Common myeloid progenitor, CD34-positive (primary cell): ENCODE results near the gene TANGO2.
A peak's percentile ranks its signal among the peaks of the same experiment; 100 is the strongest.

Source experiments
- CTCF ChIA-PET: fragments of 350-600 bp; sonication (Branson Sonifier 250); formaldehyde crosslinking; loops from one replicate; lab custom pipeline; 2021; ENCODE audit warnings: antibody characterized with exemption; lab: Charles Lee
- POLR2A ChIA-PET: fragments of 350-600 bp; sonication (Branson Sonifier 250); formaldehyde crosslinking; loops from one replicate; lab custom pipeline; 2021; ENCODE audit warnings: antibody characterized with exemption; lab: Charles Lee
- DNase-seq, 3 donors: peaks; one replicate each; pipeline versions ENCODE4 v3.0.0 to v3.0.0-alpha.2; 2013
- H3K27ac ChIP-seq, 2 experiments: 1 replicate in 1 of 2; 2 replicates in 1 of 2; pipeline ENCODE4 v1.7.0; 2013; ENCODE audit warnings: inconsistent platforms in 2 of 2, low read length in 2 of 2, mild to moderate bottlenecking in 2 of 2, low read depth in 1 of 2, moderate library complexity in 1 of 2; ENCODE audit not compliant: severe bottlenecking in 2 of 2, insufficient read depth in 1 of 2, poor library complexity in 1 of 2
- H3K27me3 ChIP-seq, 5 experiments: replicated peaks in 2 of 5; 1 replicate in 3 of 5; 2 replicates in 2 of 5; pipeline versions ENCODE4 v1.6.1 to v1.7.0; 2013; ENCODE audit warnings: low read length in 4 of 5, mild to moderate bottlenecking in 2 of 5, moderate library complexity in 2 of 5, inconsistent platforms in 1 of 5; ENCODE audit not compliant: insufficient read depth in 5 of 5, control insufficient read depth in 4 of 5
- H3K36me3 ChIP-seq, 4 experiments: 1 replicate in 2 of 4; 2 replicates in 2 of 4; pipeline versions ENCODE4 v1.6.1 to v1.7.0; 2013; ENCODE audit warnings: low read length in 3 of 4, control low read depth in 1 of 4, mild to moderate bottlenecking in 1 of 4; ENCODE audit not compliant: control insufficient read depth in 4 of 4, insufficient read depth in 4 of 4
- H3K4me1 ChIP-seq, 4 experiments: 1 replicate in 3 of 4; 2 replicates in 1 of 4; pipeline versions ENCODE4 v1.6.1 to v1.7.1; 2013; ENCODE audit warnings: low read length in 3 of 4, mild to moderate bottlenecking in 3 of 4, control low read depth in 1 of 4, inconsistent platforms in 1 of 4, moderate library complexity in 1 of 4; ENCODE audit not compliant: control insufficient read depth in 4 of 4, insufficient read depth in 4 of 4; ENCODE audit errors: control extremely low read depth in 1 of 4
- H3K4me3 ChIP-seq, 7 experiments: 1 replicate in 4 of 7; 2 replicates in 3 of 7; pipeline versions ENCODE4 v1.5.1 to v1.7.0; 2013; ENCODE audit warnings: mild to moderate bottlenecking in 7 of 7, low read length in 6 of 7, moderate library complexity in 6 of 7, inconsistent platforms in 2 of 7, low read depth in 2 of 7, control low read depth in 1 of 7; ENCODE audit not compliant: insufficient read depth in 4 of 7, control insufficient read depth in 1 of 7; ENCODE audit errors: extremely low read depth in 1 of 7
- H3K9me3 ChIP-seq, 5 experiments: 1 replicate in 4 of 5; 2 replicates in 1 of 5; pipeline versions ENCODE4 v1.6.1 to v1.7.1; 2013; ENCODE audit warnings: low read length in 4 of 5, mild to moderate bottlenecking in 2 of 5, inconsistent platforms in 1 of 5, low read depth in 1 of 5, moderate library complexity in 1 of 5; ENCODE audit not compliant: control insufficient read depth in 4 of 5, insufficient read depth in 2 of 5; ENCODE audit errors: control extremely low read depth in 1 of 5
- whole genome bisulfite sequencing: methylation state at CpG from one replicate; pipeline ENCODE4 v1.1.5; 2013; ENCODE audit not compliant: insufficient coverage; 5-methylcytosine and 5-hydroxymethylcytosine counted together

The TANGO2 gene

GRCh38 chr22:20054034-20054427 lies 33.1 kb downstream of the TANGO2 start:
- peaks cover 0 to 2% (median 0%) of the 10 kb centered on the region in 5 experiments for H3K9me3 ChIP-seq
- H3K36me3 ChIP-seq: peaks cover 5 to 69% (median 43%) of the 10 kb centered on the region in 4 experiments
- no peaks in the 10 kb centered on the region for H3K27me3 ChIP-seq
- WGBS: 91% methylated on average over 12 of the region's 12 CpGs
- H3K4me1 ChIP-seq: no peaks in the 10 kb centered on the region
- no peak for DNase-seq
- no peak overlapping the region for H3K27ac ChIP-seq
- ChIA-PET CTCF (interaction anchor here (0.5 kb wide), 1 partner anchor 236 kb away, joined by 3 read pairs; no protein-coding TSS in a partner anchor), POLR2A (no interaction called here)
- H3K4me3 ChIP-seq: no peak overlapping the region

GRCh38 chr22:20054485-20054884 lies 33.6 kb downstream of the TANGO2 start:
- Histone ChIP-seq H3K4me3 (no peak overlapping the region), H3K27ac (no peak overlapping the region), H3K36me3 (peaks cover 5 to 69% (median 43%) of the 10 kb centered on the region in 4 experiments), H3K27me3 (no peaks in the 10 kb centered on the region), H3K9me3 (no peaks in the 10 kb centered on the region), H3K4me1 (no peaks in the 10 kb centered on the region)
- ChIA-PET CTCF (no interaction called here), POLR2A (no interaction called here)
- 97% methylated on average over 4 of the region's 6 CpGs for WGBS
- no peak for DNase-seq

- Histone ChIP-seq H3K27ac (no peak overlapping the region), H3K4me1 (no peaks in the 10 kb centered on the region), H3K27me3 (no peaks in the 10 kb centered on the region), H3K36me3 (peaks cover 5 to 69% (median 43%) of the 10 kb centered on the region in 4 experiments), H3K4me3 (no peak overlapping the region), H3K9me3 (no peaks in the 10 kb centered on the region)
- POLR2A ChIA-PET: no interaction called here
- CTCF ChIA-PET: no interaction called here
- 100% methylated on average over 2 of the region's 2 CpGs for WGBS
- no peak for DNase-seq
These were observed 34.2 kb downstream of the TANGO2 start for GRCh38 chr22:20055144-20055543.

GRCh38 chr22:20055654-20056053 lies 34.7 kb downstream of the TANGO2 start:
- DNase-seq: no peak
- POLR2A ChIA-PET: no interaction called here
- Histone ChIP-seq H3K27ac (no peak overlapping the region), H3K4me1 (no peaks in the 10 kb centered on the region), H3K4me3 (no peak overlapping the region), H3K27me3 (no peaks in the 10 kb centered on the region), H3K9me3 (no peaks in the 10 kb centered on the region), H3K36me3 (peaks cover 5 to 74% (median 44%) of the 10 kb centered on the region in 4 experiments)
- CTCF ChIA-PET: no interaction called here
- WGBS: 98% methylated on average over 15 of the region's 15 CpGs

GRCh38 chr22:20056161-20056560 lies 35.3 kb downstream of the TANGO2 start:
- POLR2A ChIA-PET: no interaction called here
- Histone ChIP-seq H3K36me3 (peaks cover 5 to 78% (median 46%) of the 10 kb centered on the region in 4 experiments), H3K9me3 (no peaks in the 10 kb centered on the region), H3K4me1 (no peaks in the 10 kb centered on the region), H3K27me3 (no peaks in the 10 kb centered on the region), H3K4me3 (no peak overlapping the region), H3K27ac (no peak overlapping the region)
- CTCF ChIA-PET: no interaction called here
- WGBS: 97% methylated on average over 4 of the region's 10 CpGs
- DNase-seq: no peak

- Histone ChIP-seq H3K27me3 (no peaks in the 10 kb centered on the region), H3K9me3 (no peaks in the 10 kb centered on the region), H3K36me3 (peaks cover 5 to 83% (median 49%) of the 10 kb centered on the region in 4 experiments), H3K4me3 (no peak overlapping the region), H3K4me1 (no peaks in the 10 kb centered on the region), H3K27ac (no peak overlapping the region)
- POLR2A ChIA-PET: no interaction called here
- WGBS: 95% methylated on average over 16 of the region's 16 CpGs
- DNase-seq: no peak
- CTCF ChIA-PET: interaction anchor here (0.8 to 1.0 kb wide), 2 partner anchors 22 to 35 kb away, joined by 3 read pairs; no protein-coding TSS in a partner anchor
These were observed 35.9 kb downstream of the TANGO2 start for GRCh38 chr22:20056696-20057386.

GRCh38 chr22:20057596-20058268 lies 36.8 kb downstream of the TANGO2 start:
- ChIA-PET CTCF (interaction anchor here (0.8 to 1.0 kb wide), 2 partner anchors 23 to 35 kb away, joined by 3 read pairs; no protein-coding TSS in a partner anchor), POLR2A (no interaction called here)
- H3K4me3 ChIP-seq: no peak overlapping the region
- H3K27me3 ChIP-seq: no peaks in the 10 kb centered on the region
- peaks cover 5 to 82% (median 49%) of the 10 kb centered on the region in 4 experiments for H3K36me3 ChIP-seq
- 97% methylated on average over 12 of the region's 13 CpGs for WGBS
- H3K27ac ChIP-seq: peak overlapping the region in 1 of 2 experiments; percentile 80
- no peaks in the 10 kb centered on the region for H3K4me1 ChIP-seq
- no peak for DNase-seq
- no peaks in the 10 kb centered on the region for H3K9me3 ChIP-seq
